NCI-H1417 treated with DMSO at 0.1 percent for 48 hours (cell line): ENCODE results near the gene TFCP2.

Experiments used
- DNase-seq: peaks from one replicate; lab custom pipeline; 2025; lab: John Stamatoyannopoulos, UW

The TFCP2 gene

GRCh38 chr12:51197736-51198567 lies 25.0 kb upstream of the TFCP2 start:
- DNase-seq: no peak

DNA sequence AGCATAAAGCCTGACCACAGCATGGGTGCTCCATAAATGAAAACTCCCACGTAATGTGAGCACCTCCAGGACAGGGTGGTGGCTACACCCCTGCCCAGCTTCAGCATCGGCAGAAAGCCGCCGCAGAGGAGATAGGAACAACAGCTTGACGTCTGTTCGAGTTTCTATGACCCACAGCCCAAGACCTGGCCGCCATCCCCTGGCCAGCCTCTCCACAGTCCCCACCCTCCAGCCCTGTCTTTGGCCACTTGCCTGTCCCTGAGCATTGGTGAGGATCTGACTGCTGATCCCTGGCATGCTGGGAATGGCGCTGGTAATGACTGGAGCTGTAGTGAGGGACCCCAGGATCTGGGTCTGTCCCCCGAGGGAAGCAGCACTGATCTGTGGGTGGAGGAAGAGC lies 23.6 kb upstream of the TFCP2 start:
- no peak for DNase-seq

- DNase-seq: no peak
Observed at GRCh38 chr12:51195841-51196240, 22.9 kb upstream of the TFCP2 start.

GRCh38 chr12:51192284-51192671 lies 19.3 kb upstream of the TFCP2 start:
- DNase-seq: no peak

GRCh38 chr12:51191516-51192283 lies 18.8 kb upstream of the TFCP2 start:
- DNase-seq: no peak

DNA sequence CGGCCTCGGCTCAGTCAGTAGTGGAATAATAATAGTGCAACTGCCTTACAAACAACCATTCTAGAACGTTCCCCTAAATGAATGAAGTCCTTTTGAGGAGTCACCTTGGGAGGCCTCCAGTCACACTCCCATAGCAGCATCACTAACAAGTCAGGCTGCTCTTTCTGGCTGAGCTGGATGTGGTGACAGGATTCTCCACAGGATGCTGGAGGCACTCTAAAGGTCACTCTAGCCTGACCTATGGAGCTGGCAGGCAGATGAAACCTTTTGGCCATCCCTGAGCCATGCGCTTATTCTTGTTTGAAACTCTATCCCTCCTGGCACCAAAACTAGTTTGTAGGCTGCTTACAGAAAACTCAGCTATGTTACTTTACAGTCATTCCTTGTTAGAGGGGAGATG lies 17.9 kb upstream of the TFCP2 start:
- DNase-seq: no peak

- DNase-seq: no peak
Observed at GRCh38 chr12:51189790-51190355, 16.9 kb upstream of the TFCP2 start.

GRCh38 chr12:51188359-51189051 lies 15.6 kb upstream of the TFCP2 start:
- no peak for DNase-seq

GRCh38 chr12:51187370-51187987 lies 14.5 kb upstream of the TFCP2 start:
- DNase-seq: no peak

DNA sequence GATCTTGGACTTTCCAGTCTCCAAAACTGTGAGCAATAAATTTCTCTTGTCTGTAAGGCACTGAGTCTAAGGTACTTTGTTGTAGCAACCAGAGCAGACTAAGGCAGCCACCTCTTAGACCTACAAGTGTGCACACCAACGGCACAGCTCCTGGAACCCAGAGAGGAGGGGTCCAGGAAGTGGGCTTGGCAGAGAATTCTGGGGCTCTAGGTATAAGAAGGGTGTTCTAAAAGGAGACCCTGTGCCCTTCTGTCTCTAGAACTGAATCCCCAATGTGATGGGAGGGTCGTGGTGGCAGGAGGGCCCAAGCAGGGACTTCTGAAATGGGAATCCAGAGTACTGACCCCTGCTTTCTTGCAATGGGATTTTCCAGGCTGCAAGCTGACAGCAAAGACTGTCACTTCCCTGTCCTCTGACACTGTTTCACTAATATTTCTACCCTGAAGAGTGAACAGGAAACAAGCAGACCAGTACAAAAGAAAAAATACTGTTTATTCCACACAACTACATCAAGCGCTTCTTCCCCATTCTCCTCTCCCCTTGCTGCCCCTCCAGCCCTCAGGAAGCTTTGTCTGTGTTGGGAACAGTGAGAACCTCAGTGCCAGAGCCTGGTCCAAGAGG lies 13.6 kb upstream of the TFCP2 start:
- DNase-seq: no peak

DNA sequence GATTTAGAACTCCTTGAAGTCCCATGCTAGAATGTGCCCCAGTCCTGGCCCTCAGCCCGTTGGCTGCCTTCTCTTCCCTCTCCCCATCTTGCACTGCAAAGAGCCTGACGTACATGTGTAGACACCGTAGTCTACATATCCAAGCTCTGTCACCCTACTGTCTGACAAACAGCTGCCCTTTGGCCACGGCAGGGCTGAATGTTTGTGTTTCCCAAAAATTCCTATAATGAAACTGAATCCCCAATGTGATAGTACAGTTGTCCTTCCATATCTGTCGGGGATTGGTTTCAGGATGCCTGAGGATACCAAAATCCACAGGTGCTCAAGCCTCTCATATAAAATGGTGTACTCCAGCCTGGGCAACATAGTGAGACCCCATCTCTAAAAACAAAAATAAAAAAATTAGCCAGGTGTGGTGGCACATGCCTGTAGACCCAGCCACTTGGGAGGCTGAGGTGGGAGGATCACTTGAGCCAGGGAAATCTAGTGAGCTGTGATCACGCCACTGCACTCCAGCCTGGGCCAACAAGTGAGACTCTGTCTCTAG lies 12.3 kb upstream of the TFCP2 start:
- DNase-seq: no peak

DNA sequence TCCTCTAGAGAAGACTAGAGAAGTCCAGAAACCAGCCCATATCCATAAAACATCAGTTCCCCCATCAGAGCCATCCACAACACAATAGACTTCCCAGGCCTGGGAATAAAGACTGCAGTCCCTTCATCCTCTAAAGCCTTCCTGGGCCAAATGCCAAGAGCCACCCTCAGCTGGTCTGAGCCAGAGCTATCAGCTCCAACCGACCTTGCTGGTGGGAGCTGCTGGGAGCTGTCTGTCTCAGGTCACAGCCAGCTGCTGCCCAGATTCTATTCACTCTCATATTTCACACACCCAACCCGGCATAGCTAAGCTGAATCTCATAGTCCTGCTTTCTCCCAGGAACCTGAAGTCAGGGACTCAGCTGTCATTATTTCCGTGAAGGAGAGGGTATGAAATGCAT lies 10.9 kb upstream of the TFCP2 start:
- no peak for DNase-seq

DNA sequence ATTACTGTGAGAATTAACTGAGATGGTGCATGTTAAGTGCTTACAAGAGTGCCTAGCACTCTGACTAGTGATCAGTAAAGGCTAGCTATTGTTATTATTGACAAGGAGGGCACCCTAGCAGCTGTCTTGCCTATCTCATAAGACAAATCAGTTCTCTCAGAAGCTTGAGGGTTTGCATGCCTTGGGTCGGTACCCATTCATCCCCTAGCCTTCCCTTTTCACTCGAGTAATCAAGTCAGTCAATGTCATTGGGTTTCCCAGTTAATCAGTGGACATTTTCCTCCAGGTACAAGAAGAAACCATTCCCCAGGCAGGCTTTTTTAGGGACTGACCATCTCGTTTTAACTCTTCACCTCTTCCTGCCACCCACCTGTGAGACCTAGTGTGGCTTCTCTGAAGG lies 10.4 kb upstream of the TFCP2 start:
- no peak for DNase-seq

DNA sequence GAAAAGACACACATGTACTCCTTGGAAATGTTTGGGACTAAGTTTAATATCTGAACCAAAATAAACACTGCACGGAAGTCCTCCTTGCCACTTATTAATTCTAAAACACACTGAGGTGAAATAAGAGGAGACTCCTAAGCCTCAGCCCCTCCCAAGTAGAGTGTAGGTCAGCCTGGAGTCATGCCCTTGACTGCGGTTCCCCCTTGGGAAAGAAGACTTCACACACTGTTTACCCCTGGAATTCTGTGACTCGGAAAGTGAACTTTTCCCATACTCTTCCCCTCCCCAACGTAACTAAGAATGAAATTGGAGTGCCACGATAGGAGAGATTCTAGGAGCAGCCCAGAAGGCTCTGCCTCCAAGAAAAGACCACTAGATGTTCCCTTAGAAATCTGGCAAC lies 8.6 kb upstream of the TFCP2 start:
- no peak for DNase-seq

- no peak for DNase-seq
Observed at GRCh38 chr12:51177897-51178296, 5.0 kb upstream of the TFCP2 start.

GRCh38 chr12:51174501-51174900 lies 1.6 kb upstream of the TFCP2 start:
- no peak for DNase-seq

GRCh38 chr12:51171884-51172514 lies 936 bp downstream of the TFCP2 start:
- no peak for DNase-seq

- DNase-seq: no peak
Observed at GRCh38 chr12:51163795-51164194, 9.1 kb downstream of the TFCP2 start.

- no peak for DNase-seq
Observed at GRCh38 chr12:51162217-51162616, 10.7 kb downstream of the TFCP2 start.

GRCh38 chr12:51160814-51161459 lies 12.0 kb downstream of the TFCP2 start:
- DNase-seq: no peak
